GM12865 (cell line): ENCODE data around the gene LCE1D.

Source experiments
- DNase-seq: peaks from one replicate; pipeline ENCODE4 v3.0.0; 2010; ENCODE audit warnings: low read depth
- H3K4me3 ChIP-seq: 2 replicates; pipeline ENCODE4 v1.5.1; 2011; ENCODE audit warnings: mild to moderate bottlenecking, low read depth, low read length, control low read depth
- CTCF ChIP-seq: IDR thresholded peaks from 2 replicates; pipeline ENCODE4 v1.5.1; 2011; ENCODE audit warnings: low read length, control low read depth, low read depth, inconsistent platforms; ENCODE audit not compliant: insufficient read depth; ENCODE audit errors: missing control alignments

LCE1D gene

GRCh38 chr1:152776361-152776760 lies 20.2 kb upstream of the LCE1D start:
- no peak overlapping the region for H3K4me3 ChIP-seq
- DNase-seq: no peak
- TF ChIP-seq CTCF: no peak

GRCh38 chr1:152777510-152778137 lies 18.9 kb upstream of the LCE1D start:
- DNase-seq: peak; percentile 40
- peak; percentile 61 for TF ChIP-seq CTCF
- no peak overlapping the region for H3K4me3 ChIP-seq

- H3K4me3 ChIP-seq: no peak overlapping the region
- no peak for DNase-seq
- no peak for TF ChIP-seq CTCF
Observed at GRCh38 chr1:152783095-152783494, 13.4 kb upstream of the LCE1D start.

- TF ChIP-seq CTCF: no peak
- no peak within 1 kb of the TSS; the same call in 1 of the 2 replicates for H3K4me3 ChIP-seq
- DNase-seq: peak; percentile 29
Observed at GRCh38 chr1:152786077-152786476, 10.4 kb upstream of the LCE1D start, which contains the start of gene LCE1E. TSS of gene LCE1E (plus strand) at chr1:152786257. CDS start at chr1:152787300, 1,043 bp downstream.

- DNase-seq: no peak
- TF ChIP-seq CTCF: no peak
Observed at GRCh38 chr1:152795686-152796085, 835 bp upstream of the LCE1D start.

GRCh38 chr1:152801333-152801732 lies 4.8 kb downstream of the LCE1D start:
- H3K4me3 ChIP-seq: no peak overlapping the region
- DNase-seq: no peak
- TF ChIP-seq CTCF: no peak

More at GRCh38 chr1:152795686-152796085, 835 bp upstream of the LCE1D start:
- no peak overlapping the region for H3K4me3 ChIP-seq

GRCh38 chr1:152806576-152806975 lies 10.1 kb downstream of the LCE1D start, which contains the start of gene LCE1C:
TSS of gene LCE1C (minus strand) at chr1:152806651. CDS start at chr1:152805478, 1,173 bp downstream.
- no peak within 1 kb of the TSS for H3K4me3 ChIP-seq
- DNase-seq: no peak
- TF ChIP-seq CTCF: no peak
